GM18505 (cell line): ENCODE measurements around the gene LGALS3BP.

Experiments
- ATAC-seq: cut with Tn5 transposase; IDR thresholded peaks from one replicate; pipeline ENCODE4 v1.9.1; 2021; ENCODE audit not compliant: unreplicated experiment
- POLR2A ChIP-seq: IDR thresholded peaks from 4 replicates; pipeline ENCODE4 v1.6.1; 2011; ENCODE audit warnings: borderline replicate concordance; ENCODE audit not compliant: insufficient read depth, insufficient read length; ENCODE audit errors: extremely low read depth

The LGALS3BP gene

DNA sequence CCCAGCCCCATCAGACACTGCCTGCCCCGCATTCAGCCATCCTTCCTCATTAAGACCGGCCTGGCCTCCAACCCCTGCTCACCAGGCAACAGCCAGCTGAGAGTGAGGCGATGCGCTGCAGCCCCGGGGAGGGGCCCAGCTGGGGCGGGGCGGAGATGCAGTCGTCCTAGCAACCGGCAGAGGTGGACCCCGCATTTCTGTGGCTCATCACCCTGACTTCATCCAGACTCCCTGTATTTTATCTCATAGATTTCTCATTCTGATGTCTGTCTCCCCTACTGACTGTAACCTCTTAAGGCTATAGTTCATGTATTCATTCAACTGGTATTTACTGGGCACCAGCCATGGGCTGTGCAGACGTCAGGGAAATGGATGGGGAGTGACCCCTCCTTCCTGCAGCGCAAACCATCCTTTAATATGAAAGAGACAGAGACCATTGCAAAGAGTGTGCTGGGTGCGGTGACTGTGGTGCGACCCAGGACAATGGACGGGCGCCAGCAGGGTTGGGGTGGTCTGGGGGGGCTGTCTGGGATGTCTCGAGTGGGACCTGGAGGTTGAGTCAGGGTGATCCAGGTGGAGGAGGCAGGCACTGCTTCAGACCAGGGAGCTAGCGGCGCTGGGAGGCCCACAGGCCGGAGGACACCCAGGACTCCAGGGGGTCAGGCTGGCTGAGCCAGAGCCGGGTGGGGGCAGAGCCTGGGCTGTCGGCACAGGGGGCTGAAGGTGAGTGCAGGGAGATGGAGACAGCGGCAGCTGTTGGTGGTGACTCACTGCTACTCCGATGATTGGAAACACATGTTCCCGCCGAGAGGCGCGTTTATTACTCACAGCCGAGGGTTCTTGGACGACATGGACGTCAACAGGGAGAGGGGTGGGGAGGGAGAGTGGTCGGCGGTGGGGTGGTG, 44.1 kb downstream of the LGALS3BP start:
- TF ChIP-seq POLR2A, result no peak
- ATAC-seq, result no peak

DNA sequence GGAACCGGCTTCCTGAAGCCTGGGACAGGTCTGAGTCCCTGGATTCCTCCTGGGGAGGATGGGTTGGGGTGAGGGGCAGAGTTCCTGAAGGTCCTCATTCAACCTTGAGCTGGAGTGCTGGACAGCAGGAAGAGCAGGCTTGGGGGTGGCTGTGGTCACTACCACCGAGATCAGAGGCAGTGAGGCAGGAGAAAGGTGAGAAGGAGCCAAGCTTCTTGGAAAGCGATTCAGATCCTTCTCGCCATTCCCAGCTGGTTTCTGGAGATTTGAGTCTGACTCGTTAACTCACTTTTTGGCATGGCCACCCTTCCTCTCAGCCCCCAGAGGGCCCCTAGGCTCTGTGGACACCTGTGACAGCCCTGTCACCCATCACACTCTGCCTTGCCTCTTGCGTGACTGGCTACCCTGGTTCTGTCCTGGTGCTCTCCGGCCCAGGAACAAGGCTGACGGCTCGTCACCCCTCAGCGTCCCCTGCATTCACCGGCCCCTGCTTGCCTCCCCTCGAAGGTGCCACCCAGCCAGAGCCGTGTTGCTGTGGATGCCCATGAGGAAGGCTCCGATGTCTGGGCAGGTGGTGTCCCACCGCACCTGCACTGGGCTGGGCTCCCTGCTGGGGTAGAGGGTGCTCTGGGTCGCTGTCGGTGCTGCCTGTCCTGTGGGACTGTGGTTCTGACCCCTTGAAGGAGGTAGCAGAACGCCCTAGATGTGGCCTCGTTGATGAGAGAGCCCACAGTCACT, 44.9 kb downstream of the LGALS3BP start:
- no peak for TF ChIP-seq POLR2A
- no peak for ATAC-seq

DNA sequence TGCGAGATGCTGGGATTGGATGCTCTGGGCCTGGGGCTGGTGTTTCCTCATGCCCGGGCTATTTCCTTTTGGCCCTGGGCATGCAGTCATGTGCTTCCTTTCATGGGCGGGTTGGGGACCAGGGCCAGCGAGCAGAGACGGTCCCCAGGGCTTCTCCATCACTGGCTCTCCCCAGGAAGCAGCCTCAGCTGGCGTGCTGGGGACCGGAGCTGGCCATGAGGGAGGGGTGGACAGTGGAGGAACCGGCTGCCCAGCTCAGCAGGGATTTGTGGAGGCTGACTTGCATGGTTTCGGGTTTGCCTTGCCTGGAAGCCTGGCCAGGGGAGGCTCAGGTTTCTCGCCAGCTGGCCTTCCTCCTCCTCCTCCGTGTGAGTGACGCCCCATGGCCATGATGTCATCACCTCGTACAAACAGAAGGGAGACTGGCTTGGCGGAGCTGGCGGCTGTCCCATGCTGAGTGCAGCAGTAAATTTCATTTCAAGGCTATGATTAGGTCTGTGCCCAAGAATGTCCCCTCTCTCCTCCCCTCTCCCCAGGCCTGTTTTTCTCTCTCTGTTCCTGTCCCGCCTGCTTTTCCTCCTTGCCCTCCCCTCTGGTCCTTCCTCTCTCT, 45.7 kb downstream of the LGALS3BP start:
- no peak for ATAC-seq
- no peak for TF ChIP-seq POLR2A

DNA sequence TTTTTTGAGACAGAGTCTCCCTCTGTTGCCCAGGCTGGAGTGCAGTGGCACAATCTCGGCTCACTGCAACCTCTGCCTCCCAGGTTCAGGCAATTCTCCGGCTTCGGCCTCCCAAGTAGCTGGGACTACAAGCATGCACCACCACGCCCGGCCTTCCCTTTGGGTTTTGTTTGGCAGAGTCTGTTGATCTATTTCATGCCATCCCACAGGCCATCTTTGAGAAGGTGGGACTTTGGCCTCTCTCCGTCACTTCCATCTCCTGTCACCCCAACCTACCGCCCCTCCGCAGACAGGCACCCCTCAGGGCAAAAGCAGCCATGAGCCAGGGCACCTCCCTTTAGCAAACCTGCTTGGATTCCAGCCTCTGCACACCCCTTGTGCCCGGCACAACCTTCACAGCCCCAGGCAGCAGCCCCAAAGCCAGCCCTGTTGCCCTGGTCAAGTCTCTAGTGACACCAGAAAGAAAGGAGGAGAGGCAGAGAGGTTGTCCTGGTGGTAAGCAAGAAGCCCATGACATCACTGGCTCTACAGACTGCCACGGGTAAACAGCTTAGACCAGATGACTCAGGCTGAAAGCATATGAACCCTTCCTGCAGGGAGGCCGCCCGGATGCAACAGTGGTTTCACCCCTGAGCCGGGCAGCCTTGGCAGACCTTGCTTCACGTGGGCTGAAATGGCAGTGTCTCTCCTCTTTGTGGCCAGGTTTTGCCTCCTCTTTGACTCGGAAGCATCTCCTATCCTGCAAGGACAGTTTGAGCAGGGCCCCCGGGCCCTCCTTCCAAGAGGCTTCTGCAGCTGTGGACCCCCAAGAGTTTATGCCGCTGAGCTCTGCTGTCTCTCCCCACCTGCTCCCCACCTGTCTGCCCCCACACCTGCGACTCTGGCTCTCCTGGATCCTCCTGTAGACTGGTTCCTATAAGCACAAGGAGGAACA, 46.4 kb downstream of the LGALS3BP start:
- no peak for ATAC-seq
- no peak for TF ChIP-seq POLR2A

DNA sequence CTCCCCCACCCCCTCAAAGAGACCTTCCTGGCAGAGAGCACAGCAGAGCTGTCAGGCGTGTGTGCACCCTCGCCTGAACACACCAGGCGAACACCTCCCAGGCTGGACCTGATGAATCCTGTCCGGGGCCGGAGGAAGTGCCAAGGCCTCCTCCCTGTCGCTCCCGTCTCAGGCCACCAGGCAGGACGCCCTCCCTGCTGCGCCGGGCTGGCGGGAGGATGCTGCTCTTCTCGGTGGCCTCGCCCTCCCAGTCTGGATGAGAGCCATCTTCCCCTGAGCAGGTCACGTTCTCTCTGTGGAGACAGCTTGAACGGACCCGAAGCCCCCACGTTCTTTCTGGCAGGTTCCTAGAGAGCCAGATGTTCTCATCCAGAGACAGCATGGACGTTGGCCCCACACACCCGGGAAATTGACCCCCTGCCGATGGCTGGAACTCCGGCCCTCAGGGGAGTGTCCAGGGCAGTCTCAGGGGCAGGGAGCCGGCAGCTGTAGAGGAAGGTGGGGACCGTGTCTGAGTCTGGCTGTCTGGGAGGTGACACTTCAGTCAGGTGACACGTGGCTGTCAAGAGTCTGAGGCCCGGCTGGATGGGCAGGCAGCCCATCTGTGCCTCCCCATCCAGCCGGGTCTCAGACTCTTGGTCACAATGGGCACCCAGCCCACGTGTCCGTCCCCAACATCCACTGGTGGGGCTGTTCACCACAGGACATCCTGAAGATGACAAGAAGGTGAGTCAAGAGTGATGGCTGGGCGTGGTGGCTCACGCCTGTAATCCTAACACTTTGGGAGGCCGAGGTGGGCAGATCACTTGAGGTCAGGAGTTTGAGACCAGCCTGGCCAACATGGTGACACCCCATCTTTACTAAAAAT, 49.6 kb downstream of the LGALS3BP start:
- no peak for ATAC-seq
- TF ChIP-seq POLR2A, result no peak

DNA sequence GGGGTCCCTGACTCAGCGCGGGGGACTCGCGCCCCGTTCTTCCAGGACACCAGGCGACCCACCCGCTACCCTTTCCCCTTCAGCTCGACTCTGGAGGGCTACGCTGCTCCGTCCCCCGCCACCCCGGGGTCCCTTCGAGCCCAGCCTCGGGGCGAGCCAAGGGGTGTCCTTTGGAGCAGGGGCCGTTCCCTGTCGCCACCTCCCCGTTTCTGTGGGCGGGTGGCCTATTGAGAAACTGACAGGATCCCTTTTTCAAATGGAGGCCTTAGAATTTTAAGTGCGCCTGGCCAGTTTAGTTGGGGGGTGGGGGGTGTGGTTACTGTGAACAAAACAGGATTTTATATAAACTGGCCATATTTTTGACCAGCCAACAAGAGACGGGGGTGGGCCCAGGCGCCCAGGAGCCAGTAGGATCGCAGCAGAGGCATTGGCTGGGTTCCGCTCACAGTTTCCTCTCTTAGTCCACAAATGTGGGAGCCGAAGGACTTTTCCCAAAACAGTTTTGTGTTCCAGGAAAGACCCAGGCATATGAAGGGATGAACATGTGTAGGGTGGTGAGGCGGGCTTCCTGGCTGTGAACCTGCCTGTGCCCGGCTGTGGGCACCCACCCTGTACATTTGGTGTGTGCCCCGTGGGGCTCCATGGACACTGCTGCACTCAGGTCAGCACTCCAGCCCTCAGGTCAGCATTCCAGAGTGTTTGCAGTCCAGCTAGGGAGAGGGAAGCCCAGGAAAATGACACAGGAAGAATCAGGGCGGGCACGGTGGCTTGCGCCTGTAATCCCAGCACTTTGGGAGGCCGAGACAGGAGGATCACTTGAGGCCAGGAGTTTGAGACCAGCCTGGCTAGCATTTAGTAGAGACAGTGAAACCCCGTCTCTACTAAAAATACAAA, 53.8 kb downstream of the LGALS3BP start:
- no peak for ATAC-seq
- no peak for TF ChIP-seq POLR2A

DNA sequence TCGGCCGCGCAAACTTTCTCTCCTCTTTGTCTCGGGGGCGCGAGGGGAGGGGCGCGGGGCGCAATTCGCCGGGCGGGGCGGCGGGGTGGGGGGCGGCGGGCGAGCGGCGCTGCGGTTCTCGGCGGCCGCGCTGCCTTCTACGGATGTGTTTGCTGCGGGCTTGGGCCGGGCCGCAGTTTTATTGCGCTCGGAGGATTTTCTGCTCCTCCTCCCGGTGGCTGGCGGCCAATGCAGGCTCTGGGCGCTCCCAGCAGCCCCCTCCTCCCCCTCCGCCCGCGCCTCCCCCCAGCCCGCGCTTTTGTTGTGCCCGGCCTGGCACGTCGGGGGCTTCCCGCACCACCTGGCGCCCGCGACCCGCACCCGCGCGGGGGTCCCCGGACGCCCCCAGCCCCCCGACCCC, 54.5 kb downstream of the LGALS3BP start, which contains the start of gene TIMP2:
TIMP2 (minus strand) TSS at position 154 of the 400 bp plus-strand sequence. CDS start 299 bp downstream, outside the sequence.
- no peak for TF ChIP-seq POLR2A
- no peak for ATAC-seq

DNA sequence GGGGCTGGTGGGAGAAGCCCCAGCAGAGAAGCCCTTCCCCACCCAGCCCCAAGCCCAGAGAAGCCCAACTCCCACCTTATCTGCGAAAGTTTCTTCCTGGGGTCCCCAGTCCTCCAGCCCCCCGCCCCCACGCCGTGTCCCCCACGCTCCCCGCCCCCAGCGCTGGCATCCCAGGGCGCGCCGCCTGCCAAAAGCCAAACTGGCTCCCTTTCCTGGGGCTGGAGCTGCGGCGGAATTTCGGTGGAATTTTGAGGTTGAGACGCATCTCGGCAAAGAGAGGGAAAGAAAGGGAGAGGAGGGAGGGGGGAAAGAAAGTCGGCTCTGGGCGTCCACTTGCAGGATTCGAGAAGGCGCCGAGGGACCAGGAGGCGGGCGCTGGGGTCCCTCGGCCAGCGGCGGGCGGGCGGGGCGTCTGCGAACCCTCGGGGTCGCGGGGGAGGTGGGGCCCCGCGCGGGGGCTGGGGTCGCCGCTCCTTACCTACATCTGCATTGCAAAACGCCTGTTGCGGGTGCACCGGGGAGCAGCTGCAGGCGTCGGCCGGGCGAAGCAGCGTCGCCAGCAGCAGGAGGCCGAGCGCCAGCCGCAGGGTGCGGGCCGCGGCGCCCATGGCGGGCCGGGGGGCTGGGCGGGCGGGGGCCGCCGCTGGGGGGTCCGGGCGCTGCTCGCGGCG, 55.1 kb downstream of the LGALS3BP start:
- TF ChIP-seq POLR2A, result no peak
- ATAC-seq, result no peak

DNA sequence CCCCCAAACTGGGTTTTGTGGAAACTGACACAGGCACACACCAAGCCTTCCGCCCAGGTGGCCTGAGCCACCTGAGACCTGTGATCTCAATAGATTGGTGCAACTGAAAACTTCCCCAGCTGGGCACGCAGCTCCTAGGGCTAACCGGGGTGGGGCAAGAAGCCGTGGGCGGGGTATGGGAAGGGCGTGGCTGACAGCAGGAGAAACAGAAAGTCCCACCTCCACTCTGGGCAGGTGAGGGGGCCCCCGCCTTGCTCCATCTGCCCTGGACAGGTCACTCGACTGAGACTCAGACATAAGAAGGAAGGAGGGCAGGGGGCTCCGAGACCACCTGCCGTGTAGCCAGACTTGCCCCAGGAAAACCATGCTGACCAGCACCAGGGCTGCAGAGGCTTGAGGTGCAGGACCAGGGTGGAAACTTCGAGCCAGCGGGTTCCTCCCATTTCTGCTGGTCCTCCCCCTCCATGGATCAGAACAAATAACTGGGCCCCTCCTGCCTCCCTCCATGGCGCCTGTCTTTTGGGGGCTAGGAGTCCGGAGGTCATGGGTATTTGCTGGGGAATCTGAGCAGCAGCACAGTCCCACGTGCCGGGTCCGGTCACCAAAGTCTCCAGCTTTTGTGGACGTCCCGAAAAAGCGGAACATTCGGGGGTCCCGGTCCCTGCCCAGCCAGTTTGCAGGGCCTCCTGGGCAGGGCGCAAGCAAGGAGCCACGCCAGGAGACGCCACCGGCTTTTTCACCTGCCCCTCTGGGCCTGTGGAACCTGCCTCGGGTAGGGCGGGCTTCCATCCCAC, 55.9 kb downstream of the LGALS3BP start:
- no peak for ATAC-seq
- no peak for TF ChIP-seq POLR2A
